WTC11 (cell line): ENCODE measurements around the gene TAF5L.

Source experiments
- CBFB ChIP-seq: sonication (generic); formaldehyde crosslinking; IDR thresholded peaks from 2 replicates; pipeline ENCODE4 v1.8.1; 2022; ENCODE audit warnings: mild to moderate bottlenecking, low read depth, missing genetic modification reagents
- ESRRA ChIP-seq: sonication (generic); formaldehyde crosslinking; IDR thresholded peaks from 2 replicates; pipeline ENCODE4 v1.8.1; 2022; ENCODE audit warnings: mild to moderate bottlenecking, missing genetic modification reagents, borderline replicate concordance
- FOXJ3 ChIP-seq: sonication (generic); formaldehyde crosslinking; IDR thresholded peaks from 2 replicates; pipeline ENCODE4 v1.9.0; 2021; ENCODE audit warnings: missing genetic modification reagents, mild to moderate bottlenecking, borderline replicate concordance
- GABPB1 ChIP-seq: sonication (generic); formaldehyde crosslinking; IDR thresholded peaks from 2 replicates; pipeline ENCODE4 v1.8.1; 2023; ENCODE audit warnings: mild to moderate bottlenecking, missing genetic modification reagents
- KAT7 ChIP-seq: sonication (generic); formaldehyde crosslinking; IDR thresholded peaks from 2 replicates; pipeline ENCODE4 v1.8.1; 2023; ENCODE audit warnings: missing genetic modification reagents, mild to moderate bottlenecking, borderline replicate concordance
- RORB ChIP-seq: fragments of 250-450 bp; sonication (Bioruptor Pico); IDR thresholded peaks from 2 replicates; pipeline ENCODE4 v1.9.0; 2021; ENCODE audit warnings: mild to moderate bottlenecking
- TF ChIP-seq, protein P1 (sequence below): fragments of 200-600 bp; IDR thresholded peaks from 2 replicates; pipeline ENCODE4 v1.8.0; 2022; ENCODE audit warnings: antibody characterized with exemption
- TF ChIP-seq, protein P2 (sequence below): sonication (generic); formaldehyde crosslinking; IDR thresholded peaks from 2 replicates; pipeline ENCODE4 v1.8.1; 2022; ENCODE audit warnings: mild to moderate bottlenecking, moderate library complexity, missing genetic modification reagents
- TF ChIP-seq, protein P3 (sequence below): sonication (generic); formaldehyde crosslinking; IDR thresholded peaks from 2 replicates; pipeline ENCODE4 v1.8.0; 2022; ENCODE audit warnings: mild to moderate bottlenecking, missing genetic modification reagents

DNA sequence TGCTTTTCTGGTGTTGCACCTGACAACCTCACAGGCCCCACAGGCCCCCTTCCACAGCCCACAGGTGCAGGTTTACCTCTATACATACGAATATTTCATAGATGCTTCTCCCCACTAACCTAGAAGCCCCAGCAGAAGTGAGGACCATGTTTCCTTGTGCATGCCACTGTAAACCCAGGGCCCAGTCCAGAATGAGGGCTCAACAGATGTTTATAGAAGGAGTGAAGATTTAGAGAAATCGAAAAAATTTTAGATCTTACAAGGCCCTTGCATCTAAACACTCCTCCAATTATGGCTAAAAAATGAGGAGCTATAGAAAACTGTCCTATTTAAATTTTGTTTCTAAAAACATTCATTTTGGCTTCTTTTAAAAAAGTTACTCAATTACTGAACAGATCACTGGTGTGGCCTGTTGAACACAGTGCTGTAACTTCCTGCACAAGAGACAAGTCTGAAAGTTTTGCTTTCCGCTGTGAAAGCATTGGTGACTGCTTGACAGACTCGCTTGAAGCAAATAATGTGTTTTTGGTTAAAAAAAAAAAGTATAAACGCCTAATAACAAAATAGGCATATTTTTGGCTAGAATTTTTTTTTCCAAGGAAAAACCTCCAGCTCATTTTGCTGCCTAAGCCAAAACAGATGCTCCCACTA, 68.6 kb downstream of the TAF5L start:
- TF ChIP-seq, protein P1, sequence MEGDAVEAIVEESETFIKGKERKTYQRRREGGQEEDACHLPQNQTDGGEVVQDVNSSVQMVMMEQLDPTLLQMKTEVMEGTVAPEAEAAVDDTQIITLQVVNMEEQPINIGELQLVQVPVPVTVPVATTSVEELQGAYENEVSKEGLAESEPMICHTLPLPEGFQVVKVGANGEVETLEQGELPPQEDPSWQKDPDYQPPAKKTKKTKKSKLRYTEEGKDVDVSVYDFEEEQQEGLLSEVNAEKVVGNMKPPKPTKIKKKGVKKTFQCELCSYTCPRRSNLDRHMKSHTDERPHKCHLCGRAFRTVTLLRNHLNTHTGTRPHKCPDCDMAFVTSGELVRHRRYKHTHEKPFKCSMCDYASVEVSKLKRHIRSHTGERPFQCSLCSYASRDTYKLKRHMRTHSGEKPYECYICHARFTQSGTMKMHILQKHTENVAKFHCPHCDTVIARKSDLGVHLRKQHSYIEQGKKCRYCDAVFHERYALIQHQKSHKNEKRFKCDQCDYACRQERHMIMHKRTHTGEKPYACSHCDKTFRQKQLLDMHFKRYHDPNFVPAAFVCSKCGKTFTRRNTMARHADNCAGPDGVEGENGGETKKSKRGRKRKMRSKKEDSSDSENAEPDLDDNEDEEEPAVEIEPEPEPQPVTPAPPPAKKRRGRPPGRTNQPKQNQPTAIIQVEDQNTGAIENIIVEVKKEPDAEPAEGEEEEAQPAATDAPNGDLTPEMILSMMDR, result no peak
- TF ChIP-seq KAT7 (CRISPR knock-in tag) (no peak), FOXJ3 (CRISPR knock-in tag) (no peak), CBFB (CRISPR knock-in tag) (no peak), RORB (no peak), ESRRA (no peak), GABPB1 (CRISPR knock-in tag) (no peak)
- TF ChIP-seq, protein P2, sequence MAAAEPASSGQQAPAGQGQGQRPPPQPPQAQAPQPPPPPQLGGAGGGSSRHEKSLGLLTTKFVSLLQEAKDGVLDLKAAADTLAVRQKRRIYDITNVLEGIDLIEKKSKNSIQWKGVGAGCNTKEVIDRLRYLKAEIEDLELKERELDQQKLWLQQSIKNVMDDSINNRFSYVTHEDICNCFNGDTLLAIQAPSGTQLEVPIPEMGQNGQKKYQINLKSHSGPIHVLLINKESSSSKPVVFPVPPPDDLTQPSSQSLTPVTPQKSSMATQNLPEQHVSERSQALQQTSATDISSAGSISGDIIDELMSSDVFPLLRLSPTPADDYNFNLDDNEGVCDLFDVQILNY (CRISPR knock-in tag), result no peak
- TF ChIP-seq, protein P3, sequence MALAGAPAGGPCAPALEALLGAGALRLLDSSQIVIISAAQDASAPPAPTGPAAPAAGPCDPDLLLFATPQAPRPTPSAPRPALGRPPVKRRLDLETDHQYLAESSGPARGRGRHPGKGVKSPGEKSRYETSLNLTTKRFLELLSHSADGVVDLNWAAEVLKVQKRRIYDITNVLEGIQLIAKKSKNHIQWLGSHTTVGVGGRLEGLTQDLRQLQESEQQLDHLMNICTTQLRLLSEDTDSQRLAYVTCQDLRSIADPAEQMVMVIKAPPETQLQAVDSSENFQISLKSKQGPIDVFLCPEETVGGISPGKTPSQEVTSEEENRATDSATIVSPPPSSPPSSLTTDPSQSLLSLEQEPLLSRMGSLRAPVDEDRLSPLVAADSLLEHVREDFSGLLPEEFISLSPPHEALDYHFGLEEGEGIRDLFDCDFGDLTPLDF (CRISPR knock-in tag), result no peak
